ENCODE data around the gene FAM228B. TPM values are rescaled to one million over a fixed set of nuclear protein-coding genes. Genes with fewer than 3 reads are reported as not detected.

The FAM228B gene
- total and polyA plus RNA-seq, 9 of the 15 experiments (the other 6 are each of a cell fraction or from before 2014, with no cell fraction given) = 1.1 to 3.7 (median 2.6) TPM

- peak overlapping the region; percentile 99 for H2AFZ ChIP-seq (ENCODE audit: low read depth, low read length)
- H3K9ac ChIP-seq (ENCODE audit: insufficient read depth in 1 of 2, low read depth in 2 of 2, low read length in 2 of 2) = peak overlapping the region; percentile 79 to 95
- H3K9me3 ChIP-seq (replicated peaks; ENCODE audit: control insufficient read depth, insufficient read depth, low read depth, low read length) = no peaks in the 10 kb centered on the region
- H4K20me1 ChIP-seq (replicated peaks; ENCODE audit: control insufficient read depth, insufficient read depth, low read length) = no peaks in the 10 kb centered on the region
- BruUV-seq (replicated peaks) = TSS peak; percentile 83
- peak overlapping the region; percentile 78 for H3K27ac ChIP-seq (ENCODE audit: extremely low read depth, low read depth, low read length)
- H3K4me2 ChIP-seq (ENCODE audit: insufficient read depth, low read length) = peak overlapping the region; percentile 93
- H3K4me3 ChIP-seq = peak overlapping the region; percentile 67
- ATAC-seq = no peak
- FAIRE-seq = peak; percentile 75
- ChIA-PET CTCF (ENCODE audit: low intra/inter-chr PET ratio) (no interaction called here), POLR2A (interaction anchor here (0.6 to 2.5 kb wide), 7 partner anchors 9 to 111 kb away, joined by 3 to 25 read pairs (median 4); partner anchors contain the start of gene TP53I3)
- 14% methylated on average over 10 of the region's 15 CpGs for WGBS (ENCODE audit: insufficient coverage, low coverage, missing lambda C conversion rate)
- peaks cover 3 to 11% of the 10 kb centered on the region in 2 experiments; a peak in 3 of 5 replicates for H3K4me1 ChIP-seq (replicated peaks in 1 of 2; ENCODE audit: control insufficient read depth in 2 of 2, insufficient read depth in 2 of 2, low read length in 2 of 2)
- intact Hi-C loops (cut with micrococcal nuclease) = loop anchor here (2.0 kb wide), 1 partner anchor 38 kb away; the partner anchor contains the start of gene TP53I3
- H3K36me3 ChIP-seq (ENCODE audit: control insufficient read depth, insufficient read depth, low read length) = no peaks in the 10 kb centered on the region
- no peaks in the 10 kb centered on the region for H3K27me3 ChIP-seq (ENCODE audit: control insufficient read depth in 2 of 2, insufficient read depth in 2 of 2, low read length in 2 of 2)
- peaks cover 6% of the 10 kb centered on the region; the same call in 1 of the 3 replicates for H3K79me2 ChIP-seq (ENCODE audit: control insufficient read depth, insufficient read depth, low read length)
- no peaks in the 10 kb centered on the region for H3K9me1 ChIP-seq (ENCODE audit: control insufficient read depth, insufficient read depth, low read length)
- no peak for DNase-seq (ENCODE audit: extremely low read depth in 1 of 4, low spot score in 3 of 4)
- in situ Hi-C loops (cut with MboI) = no loop called here
- TF ChIP-seq SMARCA4 (IDR thresholded peaks at IDR 0.05) = no peak
- TF ChIP-seq HDAC1 (IDR thresholded peaks at IDR 0.05) = 0 out of 4 replicates have a peak, but pooled peaks of 1 of the 2 experiments have one; percentile 9
- TF ChIP-seq RCOR1 (IDR thresholded peaks at IDR 0.05; ENCODE audit: borderline replicate concordance in 1 of 2, low read depth in 2 of 2, low read length in 2 of 2) = peak in 1 of 2 experiments; percentile 14; a peak in 1 of 4 replicates
- no peak for TF ChIP-seq ZNF311 (CRISPR knock-in tag; IDR thresholded peaks at IDR 0.05)
- TF ChIP-seq SMARCC2 (IDR thresholded peaks at IDR 0.05; ENCODE audit: low read depth) = no peak
- TF ChIP-seq MCM5 (IDR thresholded peaks at IDR 0.05; ENCODE audit: low read depth) = no peak
- TF ChIP-seq NFYB (IDR thresholded peaks at IDR 0.05; ENCODE audit: extremely low read depth, insufficient read length) = no peak
- no peak for TF ChIP-seq CREB1 (IDR thresholded peaks at IDR 0.05)
- TF ChIP-seq CREB1 (CRISPR knock-in tag; IDR thresholded peaks at IDR 0.05) = no peak
- TF ChIP-seq, protein P1, sequence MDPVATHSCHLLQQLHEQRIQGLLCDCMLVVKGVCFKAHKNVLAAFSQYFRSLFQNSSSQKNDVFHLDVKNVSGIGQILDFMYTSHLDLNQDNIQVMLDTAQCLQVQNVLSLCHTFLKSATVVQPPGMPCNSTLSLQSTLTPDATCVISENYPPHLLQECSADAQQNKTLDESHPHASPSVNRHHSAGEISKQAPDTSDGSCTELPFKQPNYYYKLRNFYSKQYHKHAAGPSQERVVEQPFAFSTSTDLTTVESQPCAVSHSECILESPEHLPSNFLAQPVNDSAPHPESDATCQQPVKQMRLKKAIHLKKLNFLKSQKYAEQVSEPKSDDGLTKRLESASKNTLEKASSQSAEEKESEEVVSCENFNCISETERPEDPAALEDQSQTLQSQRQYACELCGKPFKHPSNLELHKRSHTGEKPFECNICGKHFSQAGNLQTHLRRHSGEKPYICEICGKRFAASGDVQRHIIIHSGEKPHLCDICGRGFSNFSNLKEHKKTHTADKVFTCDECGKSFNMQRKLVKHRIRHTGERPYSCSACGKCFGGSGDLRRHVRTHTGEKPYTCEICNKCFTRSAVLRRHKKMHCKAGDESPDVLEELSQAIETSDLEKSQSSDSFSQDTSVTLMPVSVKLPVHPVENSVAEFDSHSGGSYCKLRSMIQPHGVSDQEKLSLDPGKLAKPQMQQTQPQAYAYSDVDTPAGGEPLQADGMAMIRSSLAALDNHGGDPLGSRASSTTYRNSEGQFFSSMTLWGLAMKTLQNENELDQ (CRISPR knock-in tag; IDR thresholded peaks at IDR 0.05; ENCODE audit: borderline replicate concordance) = no peak
- no peak for TF ChIP-seq MYBL2 (IDR thresholded peaks at IDR 0.05; ENCODE audit: low read depth)
- no peak for TF ChIP-seq MYBL2 (CRISPR knock-in tag; IDR thresholded peaks at IDR 0.05; ENCODE audit: borderline replicate concordance)
- TF ChIP-seq POLR2AphosphoS2 (IDR thresholded peaks at IDR 0.05; ENCODE audit: low read length) = no peak
- TF ChIP-seq PCBP2 (IDR thresholded peaks at IDR 0.05; ENCODE audit: low read depth, low read length, poor library complexity, severe bottlenecking) = no peak
- TF ChIP-seq CC2D1A (IDR thresholded peaks at IDR 0.05) = no peak
- TF ChIP-seq ZNF121 (CRISPR knock-in tag; conservative IDR thresholded peaks at IDR 0.05) = no peak
- TF ChIP-seq MTA2 (IDR thresholded peaks at IDR 0.05; ENCODE audit: low read depth) = no peak
- TF ChIP-seq JUN (IDR thresholded peaks at IDR 0.05; ENCODE audit: borderline replicate concordance, low read depth, low read length) = no peak
- no peak for TF ChIP-seq JUN (CRISPR knock-in tag; IDR thresholded peaks at IDR 0.05; ENCODE audit: borderline replicate concordance)
- no peak for TF ChIP-seq THAP7 (CRISPR knock-in tag; IDR thresholded peaks at IDR 0.05)
Measured at GRCh38 chr2:24122366-24123194, 689 bp upstream of the FAM228B start.
